ENCODE measurements around the gene SPDYE3. TPM values are rescaled to one million over a fixed set of nuclear protein-coding genes. Genes with fewer than 3 reads are reported as not detected.
"Not testable (repeated sequence)": the region's sequence is repeated elsewhere in the genome, so short reads cannot be mapped to it uniquely, and the experiment has no call there.

Gene SPDYE3
- total RNA-seq, result not detected in 2 replicates

GRCh38 chr7:100307402-100307801 is at the start of gene SPDYE3:
SPDYE3 (plus strand) TSS chr7:100307702; CDS start chr7:100307886, 184 bp downstream.
- intact Hi-C loops (cut with micrococcal nuclease), result not testable (repeated sequence)

GRCh38 chr7:100259984-100260383 is 47.5 kb upstream of the SPDYE3 start:
- intact Hi-C loops (cut with micrococcal nuclease), result not testable (repeated sequence)

DNA sequence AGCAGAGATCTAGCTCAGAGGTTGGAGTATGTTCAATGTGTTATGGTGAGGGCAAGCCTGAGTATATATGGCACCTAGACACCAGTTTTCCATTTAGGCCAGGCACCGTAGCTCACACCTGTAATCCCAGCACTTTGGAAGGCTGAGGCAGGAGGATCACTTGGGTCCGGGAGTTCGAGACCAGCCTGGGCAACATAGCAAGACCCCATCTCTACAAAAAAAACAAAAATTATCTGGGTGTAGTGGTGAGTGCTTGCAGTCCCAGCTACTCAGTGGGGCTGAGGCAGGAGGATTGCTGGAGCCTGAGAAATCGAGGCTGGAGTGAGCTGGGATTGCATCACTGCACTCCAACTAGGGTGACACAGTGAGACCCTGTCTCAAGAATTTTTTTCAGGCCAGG is 44.6 kb upstream of the SPDYE3 start:
- intact Hi-C loops (cut with micrococcal nuclease), result not testable (repeated sequence)

- intact Hi-C loops (cut with micrococcal nuclease), result not testable (repeated sequence)
Observed at GRCh38 chr7:100264223-100264622, 43.3 kb upstream of the SPDYE3 start.

DNA sequence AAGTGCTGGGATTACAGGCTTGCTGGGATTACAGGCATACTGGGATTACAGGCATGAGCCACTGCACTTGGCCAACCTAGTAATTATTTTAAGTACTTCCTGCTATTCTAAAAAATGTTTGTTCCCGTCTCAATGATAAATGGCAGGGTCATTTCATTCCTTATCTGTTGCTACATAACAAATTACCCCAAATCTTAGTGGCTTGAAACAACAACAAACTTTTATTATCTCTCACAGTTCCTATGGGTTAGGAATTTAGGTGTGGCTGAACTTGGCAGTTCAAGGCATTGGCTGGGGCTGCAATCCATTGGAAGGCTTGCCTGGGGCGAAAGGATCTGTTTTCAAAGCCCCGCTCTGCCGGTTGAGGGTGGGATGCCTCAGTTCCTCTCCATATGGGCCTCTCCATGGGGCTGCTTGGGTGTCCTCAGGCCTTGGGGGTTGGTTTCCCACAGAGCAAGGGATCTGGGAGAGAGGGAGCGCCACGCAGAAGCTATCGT is 42.8 kb upstream of the SPDYE3 start:
- intact Hi-C loops (cut with micrococcal nuclease), result not testable (repeated sequence)

DNA sequence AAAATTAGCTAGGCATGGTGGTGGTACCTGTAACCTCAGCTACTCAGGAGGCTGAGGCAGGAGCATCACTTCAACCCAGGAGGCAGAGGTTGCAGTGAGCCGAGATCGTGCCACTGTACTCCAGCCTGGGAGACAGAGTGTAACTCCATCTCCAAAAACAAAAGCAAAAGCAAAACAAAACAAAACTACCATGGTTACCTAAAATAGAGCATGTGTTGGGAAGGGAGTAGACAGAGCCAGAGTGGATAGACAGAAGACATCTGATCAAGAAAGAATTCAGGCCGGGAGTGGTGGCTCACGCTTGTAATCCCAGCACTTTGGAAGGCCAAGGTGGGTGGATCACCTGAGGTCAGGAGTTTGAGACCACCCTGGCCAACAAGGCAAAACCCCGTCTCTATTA is 41.7 kb upstream of the SPDYE3 start:
- intact Hi-C loops (cut with micrococcal nuclease), result not testable (repeated sequence)

DNA sequence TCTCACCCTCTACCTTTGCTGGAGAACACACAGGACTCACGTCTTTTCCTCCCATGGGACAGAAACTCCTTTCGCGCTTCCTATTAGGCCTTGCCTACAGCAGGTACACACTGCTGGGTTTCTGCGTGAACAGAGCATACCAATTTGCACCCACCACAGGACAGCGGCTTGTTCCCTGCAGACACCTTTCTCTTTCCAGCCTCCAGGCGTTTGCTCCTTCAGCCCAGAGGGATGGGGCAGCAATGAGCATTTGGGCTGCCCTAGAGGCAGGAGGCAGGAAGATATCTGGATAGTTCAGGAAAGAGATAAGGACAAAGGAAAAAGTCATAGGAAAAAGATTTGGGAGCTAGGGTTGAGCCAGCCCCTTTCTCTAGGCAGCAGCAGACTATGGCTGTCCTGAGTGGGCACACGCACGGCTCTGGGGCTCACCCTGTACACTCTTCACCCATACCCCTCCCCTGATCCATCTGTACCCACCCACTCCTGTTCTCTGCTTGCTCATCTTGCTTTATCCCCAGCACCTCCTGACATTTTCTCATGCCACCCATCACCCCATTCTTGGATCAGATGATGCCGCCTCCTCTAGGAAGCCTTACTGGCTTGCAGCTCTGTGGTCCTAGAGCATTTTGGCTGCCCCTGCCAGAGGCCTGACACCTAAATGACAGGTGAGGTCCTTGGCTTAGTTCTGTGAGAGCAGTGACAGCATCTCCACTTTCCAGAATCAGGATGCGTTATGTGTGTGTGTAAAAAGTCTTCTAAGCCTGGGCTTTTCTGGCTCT is 40.7 kb upstream of the SPDYE3 start:
- intact Hi-C loops (cut with micrococcal nuclease), result no loop called here

GRCh38 chr7:100267648-100268047 is 39.9 kb upstream of the SPDYE3 start:
- intact Hi-C loops (cut with micrococcal nuclease), result no loop called here

DNA sequence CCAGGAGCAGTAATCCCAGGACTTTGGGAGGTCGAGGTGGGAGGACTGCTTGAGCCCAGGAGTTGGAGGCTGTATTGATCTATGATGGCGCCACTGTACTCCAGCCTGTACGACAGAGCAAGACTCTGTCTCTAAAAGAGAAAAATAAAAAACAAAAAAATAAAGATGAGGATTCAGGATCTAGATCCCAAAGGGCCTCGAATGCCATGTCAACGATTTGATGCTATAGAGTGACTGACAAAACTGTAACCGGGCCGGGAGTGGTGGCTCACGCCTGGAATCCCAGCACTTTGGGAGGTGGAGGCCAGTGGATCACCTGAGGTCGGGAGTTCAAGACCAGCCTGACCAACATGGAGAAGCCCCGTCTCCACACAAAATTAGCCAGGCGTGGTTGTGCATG is 38.6 kb upstream of the SPDYE3 start:
- intact Hi-C loops (cut with micrococcal nuclease), result not testable (repeated sequence)

DNA sequence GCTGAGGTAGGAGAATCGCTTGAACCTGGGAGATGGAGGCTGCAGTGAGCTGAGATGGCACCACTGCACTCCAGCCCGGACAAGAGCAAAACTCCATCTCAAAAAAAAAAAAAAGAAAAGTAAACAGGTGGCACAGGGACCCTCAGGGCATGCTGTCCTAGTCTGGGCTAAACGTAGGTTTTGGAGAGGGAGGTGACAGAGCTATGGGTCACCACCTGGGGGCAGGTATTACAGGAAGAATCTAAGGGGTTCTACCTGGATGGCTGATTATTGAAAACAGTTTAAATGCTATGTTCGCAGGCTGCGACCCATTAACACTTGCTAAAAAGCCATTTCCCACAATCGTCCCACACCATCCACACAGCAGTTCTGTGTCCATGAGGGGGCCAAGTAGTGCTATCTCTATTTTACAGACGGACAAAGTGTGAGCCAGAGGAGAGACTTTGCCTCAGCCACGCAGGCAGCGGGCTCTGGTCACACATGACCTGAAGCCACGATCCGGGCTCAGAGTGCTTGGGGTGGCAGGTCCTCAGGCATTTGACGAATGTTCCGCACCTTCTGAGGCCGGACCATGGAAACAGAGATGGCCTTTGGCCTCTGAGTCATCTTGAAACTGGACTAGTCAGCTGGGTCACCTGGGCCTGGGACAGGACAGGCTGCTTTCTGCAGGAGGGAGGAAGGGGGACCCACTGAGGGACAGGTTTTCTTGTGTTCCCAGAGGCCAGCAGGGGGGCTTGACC is 38.0 kb upstream of the SPDYE3 start:
- intact Hi-C loops (cut with micrococcal nuclease), result loop anchor here (5.0 to 10.0 kb wide), 3 partner anchors 122 to 315 kb away; partner anchors contain the start of genes FBXO24, LAMTOR4 and LRCH4

- intact Hi-C loops (cut with micrococcal nuclease), result loop anchor here (5.0 to 10.0 kb wide), 3 partner anchors 123 to 315 kb away; partner anchors contain the start of genes FBXO24, LAMTOR4 and LRCH4
Observed at GRCh38 chr7:100270046-100270918, 37.2 kb upstream of the SPDYE3 start.

DNA sequence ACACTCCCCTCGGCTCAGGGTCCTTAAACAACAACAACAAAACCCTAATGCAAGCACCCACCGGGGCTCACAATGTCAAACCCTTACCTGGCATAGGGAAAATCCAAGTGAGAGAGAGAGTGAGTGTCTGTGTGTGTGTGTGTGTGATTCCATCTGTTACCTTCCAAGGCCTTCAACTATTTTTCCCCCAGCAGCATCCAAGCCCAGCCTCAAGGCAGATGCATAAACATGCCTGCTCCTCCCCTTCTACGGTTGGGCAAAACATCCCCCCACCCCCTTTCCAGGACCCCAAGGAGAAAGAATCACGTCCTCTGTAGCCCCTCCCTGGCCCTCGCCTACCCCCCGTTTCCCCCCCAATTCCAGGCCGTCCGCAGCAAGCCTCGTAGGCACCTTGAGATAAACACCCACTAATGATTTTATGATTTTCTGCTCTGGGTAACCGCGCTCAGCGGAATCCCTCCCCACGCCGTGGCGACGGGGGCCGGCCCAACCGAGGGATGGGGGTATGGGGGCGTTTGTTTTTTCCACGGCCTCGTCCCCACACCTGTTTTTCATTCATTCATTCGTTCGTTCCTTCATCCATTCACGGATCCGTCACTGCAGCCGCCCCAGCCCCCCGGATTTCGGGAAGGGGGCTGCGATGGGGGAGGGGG is 36.4 kb upstream of the SPDYE3 start:
- intact Hi-C loops (cut with micrococcal nuclease), result loop anchor here (5.0 to 10.0 kb wide), 3 partner anchors 124 to 314 kb away; partner anchors contain the start of genes FBXO24, LAMTOR4 and LRCH4

GRCh38 chr7:100271716-100272537 is 35.6 kb upstream of the SPDYE3 start:
- intact Hi-C loops (cut with micrococcal nuclease), result loop anchor here (1.0 to 10.0 kb wide), 5 partner anchors 51 to 313 kb away; partner anchors contain the start of genes FBXO24, LAMTOR4 and LRCH4

GRCh38 chr7:100272538-100272902 is 35.0 kb upstream of the SPDYE3 start:
- intact Hi-C loops (cut with micrococcal nuclease), result loop anchor here (1.0 to 10.0 kb wide), 5 partner anchors 51 to 312 kb away; partner anchors contain the start of genes FBXO24, LAMTOR4 and LRCH4

GRCh38 chr7:100275120-100275519 is 32.4 kb upstream of the SPDYE3 start:
- intact Hi-C loops (cut with micrococcal nuclease), result loop anchor here (10.0 kb wide), 1 partner anchor 310 kb away; the partner anchor contains the start of genes FBXO24 and LRCH4

- intact Hi-C loops (cut with micrococcal nuclease), result loop anchor here (10.0 kb wide), 1 partner anchor 309 kb away; the partner anchor contains the start of genes FBXO24 and LRCH4
Observed at GRCh38 chr7:100276126-100276525, 31.4 kb upstream of the SPDYE3 start.

DNA sequence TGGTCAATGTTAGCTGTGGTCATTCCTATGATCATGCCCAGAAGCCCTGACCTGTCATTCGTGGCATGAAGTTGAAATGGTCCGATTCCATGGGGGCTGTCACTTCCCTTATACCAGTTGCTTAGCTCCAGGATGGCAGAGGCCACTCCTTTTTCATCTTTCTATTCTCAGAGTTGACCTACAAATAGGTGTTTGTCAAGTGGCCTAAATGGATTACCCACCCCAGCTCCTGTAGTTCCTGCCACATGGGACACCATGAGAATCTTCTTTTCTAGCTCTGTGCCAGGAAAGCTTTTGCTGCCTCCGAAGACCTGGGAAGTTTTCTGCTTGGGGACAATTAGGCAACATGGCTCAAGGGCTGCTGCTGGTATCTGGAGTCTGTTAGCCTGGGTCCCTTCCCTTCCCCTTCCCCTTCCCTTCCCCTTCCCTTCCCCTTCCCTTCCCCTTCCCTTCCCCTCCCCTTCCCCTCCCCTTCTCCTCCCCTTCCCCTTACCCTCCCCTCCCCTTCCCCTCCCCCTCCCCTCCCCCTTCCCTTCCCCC is 25.4 kb upstream of the SPDYE3 start:
- intact Hi-C loops (cut with micrococcal nuclease), result not testable (repeated sequence)

- intact Hi-C loops (cut with micrococcal nuclease), result not testable (repeated sequence)
Observed at GRCh38 chr7:100283147-100283546, 24.4 kb upstream of the SPDYE3 start.

Measured in T-helper 1 cell treated with Interleukin-12 subunit alpha and Interleukin-12 subunit beta and Interleukin-4 antibody, amounts not matched to agents 30 ng/mL and 1 ng/mL, for 36 hours (primary cell).